Vagina (tissue), 2 donors: ENCODE data around the gene CTNNA3. TPM values are rescaled to one million over a fixed set of nuclear protein-coding genes. Genes with fewer than 3 reads are reported as not detected.

Source experiments
- DNase-seq, 2 donors: peaks; one replicate each; pipeline ENCODE4 v3.0.0-alpha.2; 2017; ENCODE audit errors: extremely low spot score in 2 of 2
- H3K27ac ChIP-seq: fragments of 200-600 bp; sonication (generic); one replicate; pipeline ENCODE4 v1.5.1; 2019
- H3K27me3 ChIP-seq: fragments of 200-600 bp; sonication (generic); one replicate; pipeline ENCODE4 v1.5.1; 2019
- H3K36me3 ChIP-seq, 2 donors: fragments of 200-600 bp; sonication (generic); one replicate each; pipeline ENCODE4 v1.5.1; 2017 to 2019
- H3K4me1 ChIP-seq: fragments of 200-600 bp; sonication (generic); one replicate; pipeline ENCODE4 v1.5.1; 2019
- H3K4me3 ChIP-seq, 2 donors: fragments of 200-600 bp; sonication (generic); 1 replicate in 1 of 2; 2 replicates in 1 of 2; pipeline ENCODE4 v1.5.1; 2016 to 2019
- H3K9me3 ChIP-seq: fragments of 200-600 bp; sonication (generic); one replicate; pipeline ENCODE4 v1.5.1; 2019
- POLR2A ChIP-seq, 2 donors: fragments of 450-650 bp; IDR thresholded peaks; one replicate each; pipeline ENCODE4 v1.6.1; 2017; ENCODE audit warnings: antibody characterized with exemption in 2 of 2, mild to moderate bottlenecking in 2 of 2, moderate library complexity in 2 of 2
- POLR2AphosphoS5 ChIP-seq, 2 donors: sonication (generic); formaldehyde crosslinking; IDR thresholded peaks; one replicate each; pipeline ENCODE4 v1.9.0; 2017; ENCODE audit warnings: antibody characterized with exemption in 2 of 2, mild to moderate bottlenecking in 2 of 2, low read depth in 1 of 2; ENCODE audit not compliant: insufficient read depth in 1 of 2
- intact Hi-C: fragments of 100-400 bp; cut with DNase I; formaldehyde crosslinking; loops from one replicate; pipeline ENCODE4 v1.15.1; 2023
- total RNA-seq: library from RNA; depleted of rRNA; stranded (reverse); fragments of >200 nt; gene quantifications from one replicate; pipeline ENCODE4 v1.2.3, GENCODE V29; 2016
- TF ChIP-seq, protein P1 (sequence below), 3 experiments: fragments of 450-650 bp in 2 of 3; fragments of 200-600 bp in 1 of 3; sonication (generic) in 1 of 3; IDR thresholded peaks; one replicate each; pipeline ENCODE4 v1.5.1; 2017 to 2019; ENCODE audit warnings: antibody characterized with exemption in 3 of 3, mild to moderate bottlenecking in 2 of 3, moderate library complexity in 2 of 3

The CTNNA3 gene
- total RNA-seq, 1 donor from 2014 or later = 0.98 TPM

DNA sequence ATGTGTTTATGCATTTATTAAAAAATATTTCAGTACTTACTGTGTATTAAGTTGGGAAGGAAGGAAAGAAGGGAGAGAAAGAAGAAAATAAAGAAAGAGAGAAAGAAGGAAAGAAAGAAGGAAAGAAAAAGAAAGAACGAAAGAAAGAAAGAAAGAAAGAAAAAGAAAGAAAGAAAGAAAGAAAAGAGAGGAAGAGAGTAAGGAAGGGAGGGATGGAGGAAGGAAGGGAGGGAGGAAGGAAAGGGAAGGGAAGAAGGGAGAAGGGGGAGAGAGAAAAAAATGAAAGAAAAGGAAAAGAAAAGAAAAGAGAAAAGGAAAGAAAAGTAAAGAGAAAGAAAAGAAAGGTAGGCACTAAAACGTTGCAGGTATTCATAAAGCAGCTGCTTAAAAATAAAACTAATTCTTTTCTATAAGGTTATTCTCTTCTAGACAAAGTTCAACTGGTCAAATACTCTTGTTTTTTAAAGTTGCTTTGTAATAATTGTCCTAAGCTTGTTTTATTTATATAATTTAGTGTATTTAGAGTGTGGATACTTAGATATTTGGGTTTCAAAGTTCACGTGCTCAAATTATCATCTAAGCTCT is 1473.4 kb downstream of the CTNNA3 start:
- Histone ChIP-seq H3K27me3 (no peaks in the 10 kb centered on the region), H3K27ac (no peak overlapping the region), H3K36me3 (no peaks in the 10 kb centered on the region), H3K4me1 (no peaks in the 10 kb centered on the region), H3K4me3 (no peak overlapping the region), H3K9me3 (no peaks in the 10 kb centered on the region)
- no peak for TF ChIP-seq POLR2AphosphoS5 (IDR thresholded peaks at IDR 0.05; ENCODE audit: insufficient read depth in 1 of 2, low read depth in 1 of 2)
- no peak for TF ChIP-seq POLR2A (IDR thresholded peaks at IDR 0.05)
- TF ChIP-seq, protein P1, sequence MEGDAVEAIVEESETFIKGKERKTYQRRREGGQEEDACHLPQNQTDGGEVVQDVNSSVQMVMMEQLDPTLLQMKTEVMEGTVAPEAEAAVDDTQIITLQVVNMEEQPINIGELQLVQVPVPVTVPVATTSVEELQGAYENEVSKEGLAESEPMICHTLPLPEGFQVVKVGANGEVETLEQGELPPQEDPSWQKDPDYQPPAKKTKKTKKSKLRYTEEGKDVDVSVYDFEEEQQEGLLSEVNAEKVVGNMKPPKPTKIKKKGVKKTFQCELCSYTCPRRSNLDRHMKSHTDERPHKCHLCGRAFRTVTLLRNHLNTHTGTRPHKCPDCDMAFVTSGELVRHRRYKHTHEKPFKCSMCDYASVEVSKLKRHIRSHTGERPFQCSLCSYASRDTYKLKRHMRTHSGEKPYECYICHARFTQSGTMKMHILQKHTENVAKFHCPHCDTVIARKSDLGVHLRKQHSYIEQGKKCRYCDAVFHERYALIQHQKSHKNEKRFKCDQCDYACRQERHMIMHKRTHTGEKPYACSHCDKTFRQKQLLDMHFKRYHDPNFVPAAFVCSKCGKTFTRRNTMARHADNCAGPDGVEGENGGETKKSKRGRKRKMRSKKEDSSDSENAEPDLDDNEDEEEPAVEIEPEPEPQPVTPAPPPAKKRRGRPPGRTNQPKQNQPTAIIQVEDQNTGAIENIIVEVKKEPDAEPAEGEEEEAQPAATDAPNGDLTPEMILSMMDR (IDR thresholded peaks at IDR 0.05) = no peak
- no peak for DNase-seq
- intact Hi-C loops = no loop called here

DNA sequence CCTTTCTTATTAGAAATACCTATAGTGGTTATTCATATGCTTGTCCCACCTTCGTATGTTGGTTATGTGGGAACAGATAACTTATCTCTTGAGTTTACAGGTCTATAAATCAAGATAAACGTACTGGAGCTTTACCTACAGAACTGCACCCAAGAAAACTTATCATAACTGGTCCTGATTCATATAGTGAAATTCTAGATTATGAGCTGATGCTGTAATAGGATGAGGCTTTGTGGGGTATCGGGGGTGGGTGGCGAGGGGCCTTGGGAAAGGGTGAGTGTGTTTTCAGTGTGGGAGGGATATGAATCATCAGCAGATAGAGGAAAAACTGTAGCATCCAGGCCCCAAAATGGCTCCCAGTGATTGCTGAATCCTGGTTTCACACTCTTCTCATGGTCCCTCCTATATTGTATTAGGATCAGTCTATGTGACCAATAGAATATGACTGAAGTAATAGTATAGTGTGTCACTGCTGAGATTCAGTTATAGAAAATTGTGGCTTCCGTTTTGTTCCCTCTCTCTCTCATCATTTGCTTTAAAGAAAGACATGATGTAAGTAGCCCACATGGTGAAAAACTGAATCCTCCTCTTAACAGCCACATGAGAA is 1476.9 kb downstream of the CTNNA3 start:
- Histone ChIP-seq H3K9me3 (no peaks in the 10 kb centered on the region), H3K27ac (no peak overlapping the region), H3K4me3 (no peak overlapping the region), H3K36me3 (no peaks in the 10 kb centered on the region), H3K4me1 (no peaks in the 10 kb centered on the region), H3K27me3 (no peaks in the 10 kb centered on the region)
- intact Hi-C loops = no loop called here
- DNase-seq = no peak
- TF ChIP-seq POLR2A (IDR thresholded peaks at IDR 0.05) (no peak), POLR2AphosphoS5 (IDR thresholded peaks at IDR 0.05; ENCODE audit: insufficient read depth in 1 of 2, low read depth in 1 of 2) (no peak)
- TF ChIP-seq, protein P1 (IDR thresholded peaks at IDR 0.05) = no peak

GRCh38 chr10:66218289-66218688 is 1477.7 kb downstream of the CTNNA3 start:
- no peak for DNase-seq
- Histone ChIP-seq H3K27me3 (no peaks in the 10 kb centered on the region), H3K9me3 (no peaks in the 10 kb centered on the region), H3K36me3 (no peaks in the 10 kb centered on the region), H3K4me1 (no peaks in the 10 kb centered on the region), H3K27ac (no peak overlapping the region), H3K4me3 (no peak overlapping the region)
- TF ChIP-seq, protein P1 (IDR thresholded peaks at IDR 0.05) = no peak
- TF ChIP-seq POLR2AphosphoS5 (IDR thresholded peaks at IDR 0.05; ENCODE audit: insufficient read depth in 1 of 2, low read depth in 1 of 2) = no peak
- TF ChIP-seq POLR2A (IDR thresholded peaks at IDR 0.05) = no peak
- intact Hi-C loops = no loop called here

- DNase-seq = no peak
- no peaks in the 10 kb centered on the region for H3K27me3 ChIP-seq
- no peak overlapping the region for H3K27ac ChIP-seq
- no peaks in the 10 kb centered on the region for H3K36me3 ChIP-seq
- no peaks in the 10 kb centered on the region for H3K9me3 ChIP-seq
- TF ChIP-seq, protein P1 (IDR thresholded peaks at IDR 0.05) = no peak
- TF ChIP-seq POLR2A (IDR thresholded peaks at IDR 0.05) = no peak
- TF ChIP-seq POLR2AphosphoS5 (IDR thresholded peaks at IDR 0.05; ENCODE audit: insufficient read depth in 1 of 2, low read depth in 1 of 2) = no peak
- no peaks in the 10 kb centered on the region for H3K4me1 ChIP-seq
- H3K4me3 ChIP-seq = no peak overlapping the region
- intact Hi-C loops = no loop called here
Observed at GRCh38 chr10:66215920-66216319, 1480.1 kb downstream of the CTNNA3 start.

DNA sequence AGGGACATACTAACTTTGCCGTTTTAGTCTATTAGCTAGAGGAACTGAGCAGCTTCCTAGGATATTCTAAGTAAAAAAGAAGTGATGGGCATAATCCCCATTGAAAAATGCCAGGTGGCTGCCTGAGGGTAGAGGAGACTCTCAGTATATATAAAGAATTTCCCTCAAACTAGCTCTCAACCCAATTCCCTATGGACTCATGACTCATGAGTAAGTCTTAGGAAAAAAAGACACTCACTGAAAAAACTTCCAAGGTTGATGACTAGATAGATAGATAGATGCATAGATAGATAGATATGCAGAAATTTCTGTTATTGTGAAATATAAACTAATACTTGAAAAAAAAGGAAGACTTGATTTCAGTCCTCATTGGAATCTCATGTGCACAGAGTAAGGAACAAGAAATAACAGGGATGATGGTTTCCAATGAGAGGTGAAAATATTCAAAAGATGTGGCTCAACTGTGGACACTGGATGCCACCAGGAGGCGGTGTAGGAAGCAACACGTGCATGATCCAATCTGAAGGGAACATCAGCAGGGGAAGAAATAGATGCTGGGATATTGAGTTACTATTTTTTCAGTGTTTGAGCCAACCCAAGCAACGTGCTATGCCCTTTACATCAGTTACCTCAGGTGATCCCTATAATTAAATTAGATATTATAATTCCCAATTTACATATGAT is 1481.1 kb downstream of the CTNNA3 start:
- H3K9me3 ChIP-seq = no peaks in the 10 kb centered on the region
- intact Hi-C loops = no loop called here
- H3K27ac ChIP-seq = no peak overlapping the region
- no peaks in the 10 kb centered on the region for H3K27me3 ChIP-seq
- no peak for DNase-seq
- no peak for TF ChIP-seq POLR2AphosphoS5 (IDR thresholded peaks at IDR 0.05; ENCODE audit: insufficient read depth in 1 of 2, low read depth in 1 of 2)
- TF ChIP-seq, protein P1 (IDR thresholded peaks at IDR 0.05) = no peak
- TF ChIP-seq POLR2A (IDR thresholded peaks at IDR 0.05) = no peak
- no peaks in the 10 kb centered on the region for H3K4me1 ChIP-seq
- H3K36me3 ChIP-seq = no peaks in the 10 kb centered on the region
- no peak overlapping the region for H3K4me3 ChIP-seq
